SH-SY5Y (cell line): ENCODE results near the gene TEX35.

Experiments
- GATA2 ChIP-seq: IDR thresholded peaks from 2 replicates; pipeline ENCODE4 v1.6.1; 2011; ENCODE audit warnings: mild to moderate bottlenecking, low read depth, low read length
- GATA3 ChIP-seq: IDR thresholded peaks from 2 replicates; pipeline ENCODE4 v1.6.1; 2011; ENCODE audit warnings: low read depth, mild to moderate bottlenecking, low read length, moderate library complexity

GRCh38 chr1:178503849-178504248, 9.1 kb upstream of the TEX35 start:
- TF ChIP-seq GATA2 (no peak), GATA3 (no peak)
